Measurements from ENCODE around the gene OR5D13.

The OR5D13 gene, protein sequence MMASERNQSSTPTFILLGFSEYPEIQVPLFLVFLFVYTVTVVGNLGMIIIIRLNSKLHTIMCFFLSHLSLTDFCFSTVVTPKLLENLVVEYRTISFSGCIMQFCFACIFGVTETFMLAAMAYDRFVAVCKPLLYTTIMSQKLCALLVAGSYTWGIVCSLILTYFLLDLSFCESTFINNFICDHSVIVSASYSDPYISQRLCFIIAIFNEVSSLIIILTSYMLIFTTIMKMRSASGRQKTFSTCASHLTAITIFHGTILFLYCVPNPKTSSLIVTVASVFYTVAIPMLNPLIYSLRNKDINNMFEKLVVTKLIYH

DNA sequence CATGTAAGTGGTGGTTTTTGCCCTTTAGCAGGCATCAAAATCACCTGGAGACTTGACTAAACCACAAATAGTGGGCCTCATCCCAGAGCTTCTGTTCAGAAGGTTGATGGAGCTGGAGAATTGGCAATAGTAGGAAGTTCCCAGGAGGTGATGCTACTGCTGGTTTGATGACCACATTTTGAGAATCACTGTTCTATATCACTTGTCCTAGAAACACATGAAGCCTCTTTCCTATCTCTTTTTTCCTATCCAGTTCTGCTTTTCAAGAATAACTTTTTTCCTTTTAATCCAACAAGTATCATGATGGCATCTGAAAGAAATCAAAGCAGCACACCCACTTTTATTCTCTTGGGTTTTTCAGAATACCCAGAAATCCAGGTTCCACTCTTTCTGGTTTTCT, at the start of gene OR5D13:
TSS of gene OR5D13 (plus strand) at position 301 of the 400 bp plus-strand sequence. CDS start at position 301, 0 bp downstream.
- DNase-seq: no peak

DNA sequence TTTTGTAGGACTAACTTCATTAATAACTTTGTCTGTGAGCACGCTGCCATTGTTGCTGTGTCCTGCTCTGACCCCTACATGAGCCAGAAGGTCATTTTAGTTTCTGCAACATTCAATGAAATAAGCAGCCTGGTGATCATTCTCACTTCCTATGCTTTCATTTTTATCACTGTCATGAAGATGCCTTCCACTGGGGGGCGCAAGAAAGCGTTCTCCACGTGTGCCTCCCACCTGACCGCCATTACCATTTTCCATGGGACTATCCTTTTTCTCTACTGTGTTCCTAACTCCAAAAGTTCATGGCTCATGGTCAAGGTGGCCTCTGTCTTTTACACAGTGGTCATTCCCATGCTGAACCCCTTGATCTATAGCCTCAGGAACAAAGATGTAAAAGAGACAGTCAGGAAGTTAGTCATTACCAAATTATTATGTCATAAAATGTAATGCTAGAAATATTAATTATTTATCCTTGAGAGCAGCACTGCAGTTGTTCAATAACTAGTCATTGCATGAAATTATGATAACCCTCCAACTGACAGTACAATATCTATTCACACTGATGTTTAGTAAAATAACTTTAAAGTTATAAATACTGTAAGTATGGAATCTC, 46.4 kb upstream of the OR5D13 start:
- DNase-seq: no peak

DNA sequence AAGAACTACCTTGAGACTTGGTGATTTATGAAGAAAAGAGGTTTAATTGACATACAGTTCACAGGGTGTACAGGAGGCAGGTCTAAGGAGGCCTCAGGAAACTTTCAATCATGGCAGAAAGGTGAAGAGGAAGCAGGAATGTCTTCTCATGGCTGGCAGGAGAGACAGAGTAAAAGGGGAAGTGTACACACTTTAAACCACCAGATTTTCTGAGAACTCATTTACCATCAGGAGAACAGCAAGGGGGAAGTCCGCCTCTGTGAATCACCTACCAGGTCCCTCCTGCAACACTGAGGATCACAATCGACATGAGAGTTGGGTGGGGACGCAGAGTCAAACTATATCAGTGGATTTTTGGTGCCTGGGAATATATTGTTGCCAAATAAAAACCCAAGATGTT, 40.3 kb upstream of the OR5D13 start:
- DNase-seq: no peak

DNA sequence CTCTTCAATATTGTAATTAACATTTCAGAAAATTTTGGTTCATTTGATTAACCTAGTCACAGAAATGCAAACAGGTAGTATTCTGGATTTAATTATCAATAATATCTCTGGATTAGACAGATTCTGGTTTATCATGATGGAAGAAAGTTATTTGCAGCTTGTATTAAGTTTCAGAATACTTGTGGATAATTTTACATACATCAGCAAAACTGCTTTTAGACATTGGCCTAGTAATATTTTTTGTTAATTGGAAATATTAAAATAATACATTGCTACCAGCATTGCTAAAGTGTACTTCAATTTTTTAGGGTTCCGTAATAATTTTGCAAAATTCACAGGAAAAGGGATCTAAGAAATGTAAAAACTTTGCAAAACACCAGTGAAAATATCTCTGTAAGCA, 18.4 kb downstream of the OR5D13 start:
- DNase-seq: no peak

DNA sequence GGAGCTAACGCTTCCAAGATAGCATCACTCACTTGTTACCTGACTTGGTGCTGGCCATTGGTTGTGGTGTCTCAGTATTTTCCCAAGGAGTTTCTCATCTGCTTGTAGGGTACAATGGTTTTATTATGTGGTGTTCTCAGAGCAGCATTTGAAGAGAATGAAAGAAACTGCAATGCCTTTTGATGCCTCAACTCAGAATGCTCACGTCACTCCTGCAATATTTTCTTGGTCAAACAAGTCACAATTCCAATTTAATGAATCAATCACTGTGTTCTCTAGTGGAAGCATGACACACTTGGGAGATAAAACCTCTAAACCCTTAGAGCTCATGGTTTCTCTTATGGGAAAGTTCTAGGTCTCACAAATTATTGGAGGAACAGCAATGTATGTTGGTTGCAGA, 20.1 kb downstream of the OR5D13 start:
- no peak for DNase-seq

DNA sequence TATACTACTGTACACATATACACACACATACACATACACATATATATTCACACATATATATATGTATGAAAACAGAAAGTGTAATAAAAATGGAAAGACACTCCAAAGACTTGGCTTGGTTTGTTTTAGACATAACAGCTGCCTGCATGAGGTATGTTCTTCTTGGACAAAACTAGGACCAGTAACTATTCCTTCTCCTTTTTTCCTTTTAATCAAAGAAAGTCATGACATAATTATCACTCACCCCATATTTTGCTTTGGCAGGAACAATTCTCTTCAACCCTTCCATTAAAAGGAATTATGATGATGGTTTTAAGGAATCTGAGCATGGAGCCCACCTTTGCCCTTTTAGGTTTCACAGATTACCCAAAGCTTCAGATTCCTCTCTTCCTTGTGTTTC, 22.0 kb downstream of the OR5D13 start, which contains the start of gene OR5D14:
TSS of gene OR5D14 (plus strand) at position 301 of the 400 bp plus-strand sequence. CDS start at position 301, 0 bp downstream.
- DNase-seq: no peak

DNA sequence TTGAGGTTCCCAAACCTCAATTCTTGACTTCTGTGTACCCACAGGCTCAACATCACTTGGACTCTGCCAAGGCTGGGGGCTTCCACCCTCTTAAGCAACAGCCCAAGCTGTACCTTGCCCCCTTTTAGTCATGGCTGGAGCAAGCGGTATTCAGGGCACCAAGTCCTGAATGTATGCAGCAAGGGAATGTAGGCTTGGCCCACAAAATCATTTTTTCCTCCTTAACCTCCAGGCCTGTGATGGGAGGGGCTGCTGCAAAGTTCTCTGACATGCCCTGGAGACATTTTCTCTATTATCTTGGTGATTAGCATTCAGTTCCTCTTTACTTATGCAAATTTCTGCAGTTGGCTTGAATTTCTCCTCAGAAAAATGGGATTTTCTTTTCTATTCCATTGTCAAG, 33.0 kb downstream of the OR5D13 start:
- DNase-seq: no peak

DNA sequence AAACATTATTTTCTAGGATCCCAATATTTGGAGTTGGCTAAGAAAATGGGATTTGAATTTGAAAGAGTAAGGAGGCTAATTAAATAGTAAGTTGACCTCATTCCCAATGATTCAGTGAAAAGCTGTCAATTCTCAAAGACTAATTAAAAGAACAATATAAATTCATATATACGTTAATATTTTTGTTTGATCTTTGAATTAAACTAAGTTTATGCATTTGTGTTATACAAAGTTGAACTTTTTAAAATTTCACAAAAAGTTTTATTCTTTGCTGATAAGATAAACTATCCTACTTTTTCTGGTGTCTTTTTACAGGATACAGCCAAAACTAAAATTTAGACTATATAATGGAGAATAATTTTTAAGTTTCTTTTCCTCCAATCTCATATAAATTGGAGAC, 37.8 kb downstream of the OR5D13 start, which contains the start of gene OR5L1:
TSS of gene OR5L1 (plus strand) at position 301 of the 400 bp plus-strand sequence. CDS start 100 bp downstream, outside the sequence.
- DNase-seq: no peak

DNA sequence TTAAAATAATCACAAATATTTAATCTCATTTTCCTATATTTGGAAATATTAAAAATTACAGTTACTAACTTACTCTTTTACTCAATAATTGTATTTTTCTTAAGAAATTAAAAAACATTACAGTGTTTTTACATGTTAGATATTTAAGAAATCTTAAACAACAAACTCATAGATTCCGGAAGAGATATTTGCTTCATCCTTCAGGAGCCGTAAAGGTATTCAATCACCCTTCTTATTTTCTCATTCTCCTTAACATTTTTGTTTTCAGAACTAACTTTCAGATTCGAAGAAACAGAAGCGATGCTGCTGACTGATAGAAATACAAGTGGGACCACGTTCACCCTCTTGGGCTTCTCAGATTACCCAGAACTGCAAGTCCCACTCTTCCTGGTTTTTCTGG, 46.1 kb downstream of the OR5D13 start, which contains the start of gene OR5D18:
TSS of gene OR5D18 (plus strand) at position 301 of the 400 bp plus-strand sequence. CDS start at position 301, 0 bp downstream.
- DNase-seq: no peak

Data from stimulated activated CD4-positive, alpha-beta T cell treated with anti-CD3 and anti-CD28 coated beads, Interleukin-1b, Interleukin-23, amount 100 ng/mL, for 48 hours (primary cell).